HCT116 (cell line): Measurements from ENCODE around the gene GIPR.

Experiments used
- ELF1 ChIP-seq: IDR thresholded peaks from 2 replicates; pipeline ENCODE4 v1.6.1; 2012; ENCODE audit warnings: low read depth, borderline replicate concordance
- EZH2 ChIP-seq: fragments of 200-600 bp; sonication (generic); IDR thresholded peaks from 2 replicates; pipeline ENCODE4 v1.6.1; 2017; ENCODE audit warnings: antibody characterized with exemption, mixed run types
- FOSL1 ChIP-seq: IDR thresholded peaks from 2 replicates; pipeline ENCODE4 v1.6.1; 2012; ENCODE audit warnings: low read depth
- POLR2AphosphoS5 ChIP-seq: IDR thresholded peaks from 2 replicates; pipeline ENCODE4 v1.6.1; 2011; ENCODE audit warnings: mild to moderate bottlenecking, low read depth, low read length, moderate library complexity
- RAD21 ChIP-seq: IDR thresholded peaks from 2 replicates; pipeline ENCODE4 v1.6.1; 2012; ENCODE audit warnings: low read depth, mild to moderate bottlenecking
- YY1 ChIP-seq: IDR thresholded peaks from 2 replicates; pipeline ENCODE4 v1.6.1; 2011; ENCODE audit warnings: low read length, low read depth, moderate library complexity, mild to moderate bottlenecking; ENCODE audit not compliant: insufficient replicate concordance; ENCODE audit errors: extremely low read depth
- TF ChIP-seq, protein P1 (sequence below): IDR thresholded peaks from 2 replicates; pipeline ENCODE4 v1.6.1; 2012
- TF ChIP-seq, protein P2 (sequence below), 3 experiments: fragments of 200-600 bp in 1 of 3; sonication (generic) in 1 of 3; IDR thresholded peaks in 2 of 3; conservative IDR thresholded peaks in 1 of 3; 2 replicates each; pipeline ENCODE4 v1.5.1; 2012 to 2017; ENCODE audit warnings: low read depth in 2 of 3, low read length in 2 of 3, antibody characterized with exemption in 1 of 3, borderline replicate concordance in 1 of 3, control low read depth in 1 of 3, mild to moderate bottlenecking in 1 of 3, mixed read lengths in 1 of 3, mixed run types in 1 of 3, moderate library complexity in 1 of 3; ENCODE audit not compliant: insufficient read depth in 1 of 3

DNA sequence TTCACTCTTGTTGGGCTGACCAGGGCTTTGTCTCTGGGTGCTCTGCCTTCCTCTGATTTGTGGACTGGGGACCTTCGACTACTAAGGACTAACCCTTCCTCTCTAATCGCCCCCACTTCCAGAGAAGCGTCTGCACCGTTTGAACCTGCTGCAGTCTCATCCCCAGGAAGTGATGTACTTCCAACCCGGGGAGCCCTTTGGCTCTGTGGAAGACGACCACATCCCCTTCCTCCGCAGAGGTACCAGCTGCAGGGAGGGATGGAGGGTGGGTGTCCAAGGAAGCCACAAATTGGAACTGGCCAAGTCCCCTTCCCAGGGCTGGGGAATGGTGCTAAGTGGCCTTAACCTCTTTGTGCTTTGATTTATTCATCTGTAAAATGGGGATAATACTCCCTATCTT lies 33.7 kb downstream of the GIPR start:
- TF ChIP-seq FOSL1 (no peak), RAD21 (no peak), POLR2AphosphoS5 (no peak), ELF1 (no peak), EZH2 (no peak), YY1 (no peak)
- TF ChIP-seq, protein P1, sequence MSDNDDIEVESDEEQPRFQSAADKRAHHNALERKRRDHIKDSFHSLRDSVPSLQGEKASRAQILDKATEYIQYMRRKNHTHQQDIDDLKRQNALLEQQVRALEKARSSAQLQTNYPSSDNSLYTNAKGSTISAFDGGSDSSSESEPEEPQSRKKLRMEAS = no peak
- TF ChIP-seq, protein P2, sequence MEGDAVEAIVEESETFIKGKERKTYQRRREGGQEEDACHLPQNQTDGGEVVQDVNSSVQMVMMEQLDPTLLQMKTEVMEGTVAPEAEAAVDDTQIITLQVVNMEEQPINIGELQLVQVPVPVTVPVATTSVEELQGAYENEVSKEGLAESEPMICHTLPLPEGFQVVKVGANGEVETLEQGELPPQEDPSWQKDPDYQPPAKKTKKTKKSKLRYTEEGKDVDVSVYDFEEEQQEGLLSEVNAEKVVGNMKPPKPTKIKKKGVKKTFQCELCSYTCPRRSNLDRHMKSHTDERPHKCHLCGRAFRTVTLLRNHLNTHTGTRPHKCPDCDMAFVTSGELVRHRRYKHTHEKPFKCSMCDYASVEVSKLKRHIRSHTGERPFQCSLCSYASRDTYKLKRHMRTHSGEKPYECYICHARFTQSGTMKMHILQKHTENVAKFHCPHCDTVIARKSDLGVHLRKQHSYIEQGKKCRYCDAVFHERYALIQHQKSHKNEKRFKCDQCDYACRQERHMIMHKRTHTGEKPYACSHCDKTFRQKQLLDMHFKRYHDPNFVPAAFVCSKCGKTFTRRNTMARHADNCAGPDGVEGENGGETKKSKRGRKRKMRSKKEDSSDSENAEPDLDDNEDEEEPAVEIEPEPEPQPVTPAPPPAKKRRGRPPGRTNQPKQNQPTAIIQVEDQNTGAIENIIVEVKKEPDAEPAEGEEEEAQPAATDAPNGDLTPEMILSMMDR (IDR thresholded peaks at IDR 0.05 in 2 of 3, conservative IDR thresholded peaks at IDR 0.05 in 1 of 3; ENCODE audit: borderline replicate concordance in 1 of 3, insufficient read depth in 1 of 3, low read depth in 2 of 3, low read length in 2 of 3) = no peak
